DMS153 (cell line): ENCODE results near the gene UBE2A.

Source experiments
- DNase-seq: peaks from one replicate; lab custom pipeline; 2025; lab: John Stamatoyannopoulos, UW

The UBE2A gene

GRCh38 chrX:119574394-119575266 is at the start of gene UBE2A:
Gene UBE2A, plus strand, starts transcription at chrX:119574563. Its CDS starts 149 bp downstream, at chrX:119574712.
- peak; percentile 17 for DNase-seq

- no peak for DNase-seq
These were observed 44.8 kb upstream of the UBE2A start for GRCh38 chrX:119529345-119530276.

- no peak for DNase-seq
These were observed 36.9 kb upstream of the UBE2A start for GRCh38 chrX:119537487-119537886.

GRCh38 chrX:119539872-119540271 is 34.5 kb upstream of the UBE2A start:
- no peak for DNase-seq

GRCh38 chrX:119541188-119541587 is 33.2 kb upstream of the UBE2A start:
- no peak for DNase-seq

- DNase-seq: no peak
These were observed 24.9 kb upstream of the UBE2A start for GRCh38 chrX:119549327-119550016.

- DNase-seq: no peak
These were observed 21.9 kb upstream of the UBE2A start for GRCh38 chrX:119552508-119552907.

- peak; percentile 79 for DNase-seq
These were observed 9.2 kb upstream of the UBE2A start, which contains the start of gene STEEP1 for GRCh38 chrX:119565107-119565663. Gene STEEP1, minus strand, starts transcription at chrX:119565409. Its CDS starts 54 bp downstream, at chrX:119565355.

GRCh38 chrX:119570351-119570835 is 4.0 kb upstream of the UBE2A start:
- no peak for DNase-seq

- DNase-seq: no peak
These were observed 1.1 kb upstream of the UBE2A start for GRCh38 chrX:119573222-119573621.

GRCh38 chrX:119573840-119574393 is 446 bp upstream of the UBE2A start:
- peak; percentile 0 for DNase-seq

- DNase-seq: no peak
These were observed 5.1 kb downstream of the UBE2A start for GRCh38 chrX:119579414-119579813.

- no peak for DNase-seq
These were observed 9.2 kb downstream of the UBE2A start for GRCh38 chrX:119583431-119584059.

- no peak for DNase-seq
These were observed 15.4 kb downstream of the UBE2A start for GRCh38 chrX:119589810-119590209.

- no peak for DNase-seq
These were observed 28.4 kb downstream of the UBE2A start for GRCh38 chrX:119602701-119603255.

- peak; percentile 0 for DNase-seq
These were observed 30.6 kb downstream of the UBE2A start for GRCh38 chrX:119604766-119605463.

GRCh38 chrX:119605464-119606279 is 31.3 kb downstream of the UBE2A start:
- no peak for DNase-seq

- DNase-seq: peak; percentile 79
These were observed 32.1 kb downstream of the UBE2A start, which contains the start of gene NKRF for GRCh38 chrX:119606280-119607017. Gene NKRF, minus strand, starts transcription at chrX:119606424.
